ENCODE measurements around the gene OR2F2. TPM values are rescaled to one million over a fixed set of nuclear protein-coding genes. Genes with fewer than 3 reads are reported as not detected.

OR2F2 gene
- polyA plus RNA-seq, 1 of the 3 experiments (the other 2 are of a cell fraction), result 0.07 TPM

GRCh38 chr7:143902332-143902899, 32.6 kb upstream of the OR2F2 start:
- Histone ChIP-seq H3K4me3 (ENCODE audit: low read depth in 2 of 2, low read length in 1 of 2) (peak overlapping the region; percentile 90 to 91; a peak in 2 of 4 replicates), H3K27ac (ENCODE audit: low read depth in 2 of 2, low read length in 1 of 2) (peak overlapping the region; percentile 91 to 98), H3K9me3 (no peaks in the 10 kb centered on the region; the same call in 1 of the 2 replicates), H3K4me1 (ENCODE audit: control insufficient read depth in 1 of 2, insufficient read depth in 2 of 2, low read depth in 1 of 2, low read length in 1 of 2) (peaks cover 13 to 17% of the 10 kb centered on the region in 2 experiments; a peak in 3 of 4 replicates), H4K20me1 (ENCODE audit: insufficient read depth) (peaks cover 28% of the 10 kb centered on the region), H3K4me2 (peak overlapping the region; percentile 87; the same call in 1 of the 2 replicates), H3K79me2 (ENCODE audit: insufficient read depth) (peaks cover 39% of the 10 kb centered on the region), H3F3A (replicated peaks; ENCODE audit: insufficient read depth) (peaks cover 15% of the 10 kb centered on the region), H3K9me2 (no peaks in the 10 kb centered on the region), H3K27me3 (ENCODE audit: insufficient read depth) (no peaks in the 10 kb centered on the region), H3K36me3 (replicated peaks in 1 of 2; ENCODE audit: control insufficient read depth in 1 of 2, insufficient read depth in 2 of 2, low read length in 1 of 2) (peaks cover 7 to 11% of the 10 kb centered on the region in 2 experiments), H3K9ac (peak overlapping the region; percentile 86; the same call in 1 of the 2 replicates), H2AFZ (ENCODE audit: low read depth) (peak overlapping the region; percentile 69)
- no peak for TF ChIP-seq FOXJ3 (CRISPR knock-in tag; IDR thresholded peaks at IDR 0.05)
- peak; percentile 51; the same call in 1 of the 2 replicates for TF ChIP-seq ELF1 (IDR thresholded peaks at IDR 0.05)
- TF ChIP-seq IRF3 (IDR thresholded peaks at IDR 0.05; ENCODE audit: low read depth, low read length), result 0 out of 2 replicates have a peak, but pooled peaks have one; percentile 21
- 68% methylated on average over 14 of the region's 14 CpGs for WGBS (ENCODE audit: low lambda C conversion rate)
- ChIA-PET POLR2A (interaction anchor here (0.7 to 4.0 kb wide), 7 partner anchors 9 to 73 kb away, joined by 3 to 89 read pairs (median 4); no protein-coding TSS in a partner anchor), CTCF (interaction anchor here (0.9 to 3.9 kb wide), 8 partner anchors 9 to 522 kb away, joined by 3 to 66 read pairs (median 5); no protein-coding TSS in a partner anchor)
- DNase-seq, result peak; percentile 55

- 37% methylated on average over 1 of the region's 1 CpG for WGBS (ENCODE audit: low lambda C conversion rate)
- Histone ChIP-seq H3K4me1 (ENCODE audit: control insufficient read depth in 1 of 2, insufficient read depth in 2 of 2, low read depth in 1 of 2, low read length in 1 of 2) (peaks cover 0 to 5% of the 10 kb centered on the region in 2 experiments; a peak in 2 of 4 replicates), H3K27me3 (ENCODE audit: insufficient read depth) (no peaks in the 10 kb centered on the region), H3K9ac (no peak overlapping the region), H3K4me2 (no peak overlapping the region), H3K36me3 (replicated peaks in 1 of 2; ENCODE audit: control insufficient read depth in 1 of 2, insufficient read depth in 2 of 2, low read length in 1 of 2) (peaks cover 0 to under 1% of the 10 kb centered on the region in 2 experiments), H3F3A (replicated peaks; ENCODE audit: insufficient read depth) (peaks cover 9% of the 10 kb centered on the region), H3K4me3 (ENCODE audit: low read depth in 2 of 2, low read length in 1 of 2) (no peak overlapping the region), H2AFZ (ENCODE audit: low read depth) (no peak overlapping the region), H3K9me3 (no peaks in the 10 kb centered on the region), H3K9me2 (no peaks in the 10 kb centered on the region), H4K20me1 (ENCODE audit: insufficient read depth) (peaks cover 6% of the 10 kb centered on the region; the same call in 1 of the 2 replicates), H3K27ac (ENCODE audit: low read depth in 2 of 2, low read length in 1 of 2) (no peak overlapping the region), H3K79me2 (ENCODE audit: insufficient read depth) (peaks cover 9% of the 10 kb centered on the region)
- no peak for TF ChIP-seq NFIC (IDR thresholded peaks at IDR 0.05; ENCODE audit: borderline replicate concordance)
- TF ChIP-seq MEF2A (IDR thresholded peaks at IDR 0.05; ENCODE audit: borderline replicate concordance, low read depth), result no peak
- TF ChIP-seq NRF1 (IDR thresholded peaks at IDR 0.05; ENCODE audit: low read depth, low read length), result no peak
- TF ChIP-seq GATA2 (CRISPR knock-in tag; IDR thresholded peaks at IDR 0.05), result no peak
- TF ChIP-seq CTCF (IDR thresholded peaks at IDR 0.05), result no peak
- no peak for TF ChIP-seq PBX3 (IDR thresholded peaks at IDR 0.05)
- TF ChIP-seq USF1 (IDR thresholded peaks at IDR 0.05; ENCODE audit: borderline replicate concordance, low read depth), result no peak
- no peak for TF ChIP-seq CHD2 (IDR thresholded peaks at IDR 0.05; ENCODE audit: low read length, partially characterized antibody)
- no peak for TF ChIP-seq TAF1 (IDR thresholded peaks at IDR 0.05; ENCODE audit: borderline replicate concordance, low read depth, low read length)
- no peak for TF ChIP-seq IRF3 (IDR thresholded peaks at IDR 0.05; ENCODE audit: low read depth, low read length)
- no peak for TF ChIP-seq USF2 (IDR thresholded peaks at IDR 0.05; ENCODE audit: borderline replicate concordance, low read depth, low read length)
- no peak for TF ChIP-seq GABPA (IDR thresholded peaks at IDR 0.05; ENCODE audit: low read depth)
- TF ChIP-seq SIN3A (IDR thresholded peaks at IDR 0.05; ENCODE audit: borderline replicate concordance, low read depth, low read length), result no peak
- no peak for TF ChIP-seq FOXM1 (IDR thresholded peaks at IDR 0.05; ENCODE audit: low read depth)
- no peak for TF ChIP-seq MAX (IDR thresholded peaks at IDR 0.05; ENCODE audit: low read depth)
- TF ChIP-seq RAD21 (IDR thresholded peaks at IDR 0.05; ENCODE audit: low read length), result no peak
- TF ChIP-seq YY1 (IDR thresholded peaks at IDR 0.05; ENCODE audit: low read depth), result no peak
- POLR2A ChIA-PET, result no interaction called here
- no peak for DNase-seq
- CTCF ChIA-PET, result no interaction called here
Measured at GRCh38 chr7:143905509-143905908, 29.5 kb upstream of the OR2F2 start.
